ENCODE measurements around the gene SLC7A6OS. TPM values are rescaled to one million over a fixed set of nuclear protein-coding genes. Genes with fewer than 3 reads are reported as not detected.

Gene SLC7A6OS
- total RNA-seq, 1 donor from 2014 or later = 14.4 TPM

DNA sequence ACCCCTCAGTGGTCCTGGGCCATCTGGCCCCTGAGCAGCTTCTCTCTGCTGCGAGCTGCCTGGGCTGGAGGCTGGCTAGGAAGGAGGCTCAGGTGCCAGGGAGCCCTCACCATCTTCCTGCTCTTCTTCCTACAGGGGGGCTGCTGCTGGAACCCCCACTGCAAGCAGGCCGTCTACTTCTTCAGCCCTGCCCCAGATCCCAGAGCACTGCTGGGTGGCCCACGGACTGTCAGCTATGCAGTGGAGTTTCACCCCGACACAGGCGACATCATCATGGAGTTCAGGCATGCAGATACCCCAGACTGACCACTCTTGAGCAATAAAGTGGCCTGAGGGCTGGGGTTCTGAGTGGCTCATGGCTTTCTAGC is 46.2 kb upstream of the SLC7A6OS start:
- no peaks in the 10 kb centered on the region for H3K9me3 ChIP-seq
- H3K27me3 ChIP-seq = no peaks in the 10 kb centered on the region
- peaks cover 61 to 63% of the 10 kb centered on the region in 2 donors for H3K36me3 ChIP-seq
- DNase-seq (ENCODE audit: low spot score in 2 of 2) = no peak
- H3K4me1 ChIP-seq = no peaks in the 10 kb centered on the region
- TF ChIP-seq, protein P1, sequence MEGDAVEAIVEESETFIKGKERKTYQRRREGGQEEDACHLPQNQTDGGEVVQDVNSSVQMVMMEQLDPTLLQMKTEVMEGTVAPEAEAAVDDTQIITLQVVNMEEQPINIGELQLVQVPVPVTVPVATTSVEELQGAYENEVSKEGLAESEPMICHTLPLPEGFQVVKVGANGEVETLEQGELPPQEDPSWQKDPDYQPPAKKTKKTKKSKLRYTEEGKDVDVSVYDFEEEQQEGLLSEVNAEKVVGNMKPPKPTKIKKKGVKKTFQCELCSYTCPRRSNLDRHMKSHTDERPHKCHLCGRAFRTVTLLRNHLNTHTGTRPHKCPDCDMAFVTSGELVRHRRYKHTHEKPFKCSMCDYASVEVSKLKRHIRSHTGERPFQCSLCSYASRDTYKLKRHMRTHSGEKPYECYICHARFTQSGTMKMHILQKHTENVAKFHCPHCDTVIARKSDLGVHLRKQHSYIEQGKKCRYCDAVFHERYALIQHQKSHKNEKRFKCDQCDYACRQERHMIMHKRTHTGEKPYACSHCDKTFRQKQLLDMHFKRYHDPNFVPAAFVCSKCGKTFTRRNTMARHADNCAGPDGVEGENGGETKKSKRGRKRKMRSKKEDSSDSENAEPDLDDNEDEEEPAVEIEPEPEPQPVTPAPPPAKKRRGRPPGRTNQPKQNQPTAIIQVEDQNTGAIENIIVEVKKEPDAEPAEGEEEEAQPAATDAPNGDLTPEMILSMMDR (IDR thresholded peaks at IDR 0.05) = no peak
- no peak overlapping the region for H3K27ac ChIP-seq
- intact Hi-C loops (cut with DNase I) = no loop called here
- H3K4me3 ChIP-seq = no peak overlapping the region

DNA sequence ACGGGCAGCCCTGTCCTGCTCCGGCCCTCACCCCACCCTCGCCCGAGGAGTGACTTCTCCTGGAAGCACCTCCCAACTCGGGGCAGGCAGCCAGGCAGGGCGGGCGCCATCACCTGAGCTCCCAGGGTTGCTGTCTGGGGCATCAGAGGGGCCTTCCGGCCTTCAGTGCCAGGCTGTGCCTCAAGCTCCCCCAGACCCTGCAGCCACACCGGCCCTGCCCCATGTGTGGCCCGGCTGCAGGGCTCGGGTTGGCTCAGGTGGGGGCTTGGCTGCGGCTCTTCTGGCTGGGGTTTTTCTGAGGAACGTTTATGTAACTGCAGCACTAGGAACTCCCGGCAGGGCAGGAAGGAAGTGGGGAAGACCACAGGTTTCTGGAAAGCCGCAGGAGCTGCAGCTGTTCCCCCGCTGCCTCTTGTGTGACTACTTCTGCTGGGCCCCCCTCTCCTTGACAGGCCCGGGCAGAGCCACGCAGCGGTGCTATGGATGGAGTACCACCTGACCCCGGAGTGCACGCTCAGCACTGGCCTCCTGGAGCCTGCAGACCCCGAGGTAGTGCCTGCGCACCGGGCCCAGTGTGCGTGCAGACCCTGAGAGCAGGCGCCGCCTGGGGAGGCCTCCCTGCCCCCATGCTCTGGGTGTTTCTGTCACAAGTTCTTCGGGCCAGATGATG is 45.6 kb upstream of the SLC7A6OS start:
- DNase-seq (ENCODE audit: low spot score in 2 of 2) = no peak
- Histone ChIP-seq H3K9me3 (no peaks in the 10 kb centered on the region), H3K4me1 (no peaks in the 10 kb centered on the region), H3K4me3 (no peak overlapping the region), H3K27me3 (no peaks in the 10 kb centered on the region), H3K27ac (no peak overlapping the region), H3K36me3 (peaks cover 66 to 68% of the 10 kb centered on the region in 2 donors)
- TF ChIP-seq, protein P1 (IDR thresholded peaks at IDR 0.05) = no peak
- intact Hi-C loops (cut with DNase I) = no loop called here

DNA sequence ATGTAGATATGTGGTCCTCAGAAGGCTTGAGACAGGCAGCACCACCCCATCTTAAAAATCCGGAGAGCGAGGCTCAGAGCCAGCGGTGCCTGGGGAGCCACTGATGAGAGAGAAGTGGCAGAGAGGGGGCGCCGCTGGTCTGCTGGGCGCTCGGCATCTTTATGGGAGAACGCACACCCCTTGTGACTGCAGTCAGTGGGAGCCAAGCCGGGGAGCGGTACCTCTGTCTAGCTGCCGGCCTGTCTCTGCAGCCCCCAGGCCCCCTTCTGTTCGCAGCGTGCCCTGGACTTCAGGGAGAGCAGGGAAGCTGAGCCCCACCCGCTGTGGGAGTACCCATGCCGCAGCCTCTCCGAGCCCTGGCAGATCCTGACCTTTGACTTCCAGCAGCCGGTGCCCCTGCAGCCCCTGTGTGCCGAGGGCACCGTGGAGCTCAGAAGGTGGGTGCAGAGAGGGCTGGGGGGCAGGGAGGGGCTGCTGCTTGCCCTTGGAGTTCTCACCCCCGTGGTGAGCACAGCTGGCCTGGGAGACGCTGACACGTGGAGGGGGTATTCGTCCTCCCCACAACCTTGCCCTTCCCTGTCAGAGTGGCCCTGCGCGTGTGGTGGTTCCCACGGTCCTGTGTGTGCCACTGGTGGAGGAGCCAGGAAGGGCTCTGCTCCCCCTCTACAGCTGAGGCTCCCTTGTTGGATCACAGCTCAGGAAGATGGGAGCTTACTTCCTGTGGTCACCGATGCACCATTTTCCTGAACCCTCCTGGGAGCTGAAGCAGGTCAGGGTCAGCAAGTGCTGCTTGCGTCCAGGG is 44.9 kb upstream of the SLC7A6OS start:
- Histone ChIP-seq H3K9me3 (no peaks in the 10 kb centered on the region), H3K27ac (no peak overlapping the region), H3K4me1 (no peaks in the 10 kb centered on the region), H3K4me3 (no peak overlapping the region), H3K36me3 (peaks cover 72 to 74% of the 10 kb centered on the region in 2 donors), H3K27me3 (no peaks in the 10 kb centered on the region)
- DNase-seq (ENCODE audit: low spot score in 2 of 2) = no peak
- TF ChIP-seq, protein P1 (IDR thresholded peaks at IDR 0.05) = no peak
- intact Hi-C loops (cut with DNase I) = no loop called here

DNA sequence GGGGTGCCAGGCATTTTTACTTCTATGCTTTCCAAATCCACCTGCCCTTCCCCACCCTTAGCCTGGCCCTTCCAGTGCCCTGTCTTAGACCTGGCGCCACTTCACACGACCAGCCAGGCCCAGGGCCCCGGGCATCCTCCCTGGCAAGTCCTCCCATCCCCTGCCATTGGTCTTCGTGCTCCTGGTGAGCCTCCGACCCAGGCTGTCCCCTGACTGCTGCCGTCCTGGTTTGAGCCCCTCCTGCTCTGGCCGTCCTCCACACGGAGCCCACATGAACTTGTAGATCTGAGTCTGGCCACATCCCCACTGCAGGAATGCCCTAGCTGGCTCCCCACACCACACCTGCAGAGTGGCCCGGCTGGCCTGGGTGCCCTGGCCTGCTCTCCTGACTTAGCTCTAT is 44.1 kb upstream of the SLC7A6OS start:
- Histone ChIP-seq H3K27ac (no peak overlapping the region), H3K36me3 (peaks cover 79 to 82% of the 10 kb centered on the region in 2 donors), H3K27me3 (no peaks in the 10 kb centered on the region), H3K4me1 (no peaks in the 10 kb centered on the region), H3K9me3 (no peaks in the 10 kb centered on the region), H3K4me3 (no peak overlapping the region)
- TF ChIP-seq, protein P1 (IDR thresholded peaks at IDR 0.05) = no peak
- DNase-seq (ENCODE audit: low spot score in 2 of 2) = no peak
- intact Hi-C loops (cut with DNase I) = no loop called here

DNA sequence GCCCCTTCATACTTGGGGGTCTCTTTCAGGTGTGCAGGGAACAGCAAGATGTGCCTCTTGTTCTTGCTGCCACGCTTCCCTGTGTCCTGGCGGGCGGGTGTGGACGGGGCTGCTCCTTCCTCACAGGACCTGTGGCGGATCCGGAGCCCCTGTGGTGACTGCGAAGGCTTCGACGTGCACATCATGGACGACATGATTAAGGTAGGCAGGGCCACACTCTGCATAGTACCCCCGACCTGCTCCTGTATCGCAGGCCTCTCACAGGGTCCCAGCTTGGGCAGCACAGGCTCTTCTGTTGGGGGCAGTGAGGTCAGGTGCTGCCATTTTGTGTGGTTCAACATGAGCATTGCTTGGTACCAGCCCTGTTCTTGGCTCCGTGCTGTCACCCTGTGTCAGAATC is 42.6 kb upstream of the SLC7A6OS start:
- intact Hi-C loops (cut with DNase I) = no loop called here
- no peak overlapping the region for H3K4me3 ChIP-seq
- H3K4me1 ChIP-seq = no peaks in the 10 kb centered on the region
- H3K9me3 ChIP-seq = no peaks in the 10 kb centered on the region
- no peaks in the 10 kb centered on the region for H3K27me3 ChIP-seq
- no peak overlapping the region for H3K27ac ChIP-seq
- H3K36me3 ChIP-seq = peaks cover 80 to 93% of the 10 kb centered on the region in 2 donors
- DNase-seq (ENCODE audit: low spot score in 2 of 2) = no peak
- TF ChIP-seq, protein P1 (IDR thresholded peaks at IDR 0.05) = no peak

Measured in ascending aorta (tissue), 2 donors.